ENCODE data around the gene P3H1. TPM values are rescaled to one million over a fixed set of nuclear protein-coding genes. Genes with fewer than 3 reads are reported as not detected.
"Not testable (repeated sequence)": the region's sequence is repeated elsewhere in the genome, so short reads cannot be mapped to it uniquely, and the experiment has no call there.

The P3H1 gene
- total RNA-seq, 1 donor from 2014 or later: 24.4 TPM

GRCh38 chr1:42733415-42734200, 33.2 kb downstream of the P3H1 start:
- intact Hi-C loops (cut with DNase I): no loop called here
- Histone ChIP-seq H3K4me1 (no peaks in the 10 kb centered on the region), H3K36me3 (no peaks in the 10 kb centered on the region), H3K27me3 (ENCODE audit: low read depth) (no peaks in the 10 kb centered on the region), H3K27ac (no peak overlapping the region), H3K4me3 (no peak overlapping the region), H3K9me3 (no peaks in the 10 kb centered on the region)
- ATAC-seq (no peak), DNase-seq (no peak)
- TF ChIP-seq, protein P1, sequence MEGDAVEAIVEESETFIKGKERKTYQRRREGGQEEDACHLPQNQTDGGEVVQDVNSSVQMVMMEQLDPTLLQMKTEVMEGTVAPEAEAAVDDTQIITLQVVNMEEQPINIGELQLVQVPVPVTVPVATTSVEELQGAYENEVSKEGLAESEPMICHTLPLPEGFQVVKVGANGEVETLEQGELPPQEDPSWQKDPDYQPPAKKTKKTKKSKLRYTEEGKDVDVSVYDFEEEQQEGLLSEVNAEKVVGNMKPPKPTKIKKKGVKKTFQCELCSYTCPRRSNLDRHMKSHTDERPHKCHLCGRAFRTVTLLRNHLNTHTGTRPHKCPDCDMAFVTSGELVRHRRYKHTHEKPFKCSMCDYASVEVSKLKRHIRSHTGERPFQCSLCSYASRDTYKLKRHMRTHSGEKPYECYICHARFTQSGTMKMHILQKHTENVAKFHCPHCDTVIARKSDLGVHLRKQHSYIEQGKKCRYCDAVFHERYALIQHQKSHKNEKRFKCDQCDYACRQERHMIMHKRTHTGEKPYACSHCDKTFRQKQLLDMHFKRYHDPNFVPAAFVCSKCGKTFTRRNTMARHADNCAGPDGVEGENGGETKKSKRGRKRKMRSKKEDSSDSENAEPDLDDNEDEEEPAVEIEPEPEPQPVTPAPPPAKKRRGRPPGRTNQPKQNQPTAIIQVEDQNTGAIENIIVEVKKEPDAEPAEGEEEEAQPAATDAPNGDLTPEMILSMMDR (IDR thresholded peaks at IDR 0.05): no peak

DNA sequence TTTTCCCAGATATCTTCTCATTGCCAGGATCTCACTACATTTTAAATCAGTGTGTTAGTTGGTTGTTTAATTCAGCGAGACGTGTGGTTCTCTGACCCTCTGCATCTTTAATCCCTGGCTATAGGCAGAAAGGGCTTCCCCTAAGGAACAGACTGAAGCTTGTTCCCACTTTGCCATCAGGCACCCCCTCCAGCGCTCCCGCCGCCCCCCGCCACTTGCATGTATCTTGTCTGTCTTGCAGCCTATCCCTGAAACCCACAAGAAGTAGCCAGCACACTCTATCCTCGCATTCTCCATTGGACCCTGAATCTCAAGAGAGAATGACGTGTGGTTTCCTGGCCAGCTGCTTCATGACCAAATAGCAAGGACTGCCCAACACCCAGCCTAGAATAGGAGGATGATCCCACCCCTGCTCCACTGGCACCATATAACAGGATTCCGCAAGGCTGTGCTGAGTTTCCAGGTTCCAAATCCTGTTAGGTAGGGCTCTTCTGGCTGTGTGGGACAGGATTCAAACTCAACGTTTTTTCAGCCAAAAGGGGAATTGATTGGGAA, 34.6 kb downstream of the P3H1 start:
- Histone ChIP-seq H3K27ac (no peak overlapping the region), H3K27me3 (ENCODE audit: low read depth) (no peaks in the 10 kb centered on the region), H3K9me3 (no peaks in the 10 kb centered on the region), H3K4me1 (no peaks in the 10 kb centered on the region), H3K36me3 (no peaks in the 10 kb centered on the region), H3K4me3 (no peak overlapping the region)
- intact Hi-C loops (cut with DNase I): no loop called here
- DNase-seq (no peak), ATAC-seq (no peak)
- TF ChIP-seq, protein P1 (IDR thresholded peaks at IDR 0.05): no peak

- no peak for ATAC-seq
Measured at GRCh38 chr1:42731585-42731984, 35.2 kb downstream of the P3H1 start.

DNA sequence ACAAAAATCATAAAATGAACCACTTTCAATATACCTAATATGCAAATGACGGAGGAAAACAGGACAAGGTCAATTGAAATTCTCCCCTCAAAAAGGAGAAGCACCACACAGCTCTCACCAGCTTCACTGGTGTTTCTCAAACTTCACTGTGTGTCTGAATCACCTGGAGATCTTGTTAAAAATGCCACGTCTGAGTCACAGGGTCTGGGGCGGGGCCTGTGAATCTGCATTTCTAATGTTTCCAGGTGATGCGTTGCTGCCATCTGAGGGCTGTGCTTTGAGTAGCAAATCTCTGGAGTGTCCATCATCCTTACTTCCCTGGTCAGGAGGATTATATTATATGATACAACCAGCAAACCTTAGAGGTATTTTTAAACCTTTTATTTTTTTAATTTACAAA, 35.8 kb downstream of the P3H1 start:
- Histone ChIP-seq H3K36me3 (no peaks in the 10 kb centered on the region), H3K27me3 (ENCODE audit: low read depth) (no peaks in the 10 kb centered on the region), H3K4me1 (no peaks in the 10 kb centered on the region), H3K27ac (no peak overlapping the region), H3K9me3 (no peaks in the 10 kb centered on the region), H3K4me3 (no peak overlapping the region)
- DNase-seq (no peak), ATAC-seq (no peak)
- intact Hi-C loops (cut with DNase I): no loop called here
- TF ChIP-seq, protein P1 (IDR thresholded peaks at IDR 0.05): no peak

More at GRCh38 chr1:42731585-42731984, 35.2 kb downstream of the P3H1 start:
- Histone ChIP-seq H3K9me3 (no peaks in the 10 kb centered on the region), H3K4me1 (no peaks in the 10 kb centered on the region), H3K27ac (no peak overlapping the region), H3K36me3 (no peaks in the 10 kb centered on the region), H3K4me3 (no peak overlapping the region), H3K27me3 (ENCODE audit: low read depth) (no peaks in the 10 kb centered on the region)
- no peak for DNase-seq
- TF ChIP-seq, protein P1 (IDR thresholded peaks at IDR 0.05): no peak
- intact Hi-C loops (cut with DNase I): no loop called here

- DNase-seq (no peak), ATAC-seq (no peak)
- H3K9me3 ChIP-seq: no peaks in the 10 kb centered on the region
- no peaks in the 10 kb centered on the region for H3K4me1 ChIP-seq
- no peaks in the 10 kb centered on the region for H3K27me3 ChIP-seq (ENCODE audit: low read depth)
- H3K36me3 ChIP-seq: no peaks in the 10 kb centered on the region
- no peak overlapping the region for H3K27ac ChIP-seq
- TF ChIP-seq, protein P1 (IDR thresholded peaks at IDR 0.05): no peak
- intact Hi-C loops (cut with DNase I): no loop called here
- no peak overlapping the region for H3K4me3 ChIP-seq
Measured at GRCh38 chr1:42730002-42730401, 36.8 kb downstream of the P3H1 start.

DNA sequence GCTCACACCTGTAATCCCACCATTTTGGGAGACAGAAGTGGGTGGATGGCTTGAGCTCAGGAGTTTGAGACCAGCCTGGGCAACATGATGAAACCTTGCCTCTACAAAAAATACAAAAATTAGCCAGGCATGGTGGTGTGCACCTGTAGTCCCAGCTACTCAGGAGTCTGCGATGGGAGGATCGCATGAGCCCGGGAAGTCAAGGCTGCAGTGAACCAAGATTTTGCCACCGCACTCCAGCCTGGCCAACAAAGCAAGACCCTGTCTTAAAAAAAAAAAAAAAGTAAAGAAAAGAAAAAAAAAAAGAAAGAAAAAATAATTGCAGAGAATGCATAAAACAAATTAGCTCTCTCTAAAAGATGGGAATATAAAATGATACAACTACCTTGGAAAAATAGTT, 41.0 kb downstream of the P3H1 start:
- H3K36me3 ChIP-seq; H3K27me3 ChIP-seq (ENCODE audit: low read depth); intact Hi-C loops (cut with DNase I); H3K27ac ChIP-seq; H3K9me3 ChIP-seq; H3K4me3 ChIP-seq; ATAC-seq; DNase-seq; H3K4me1 ChIP-seq: not testable (repeated sequence)

All from lower lobe of right lung (tissue), 2 donors.